ENCODE results near the gene ANKS3. TPM values are rescaled to one million over a fixed set of nuclear protein-coding genes. Genes with fewer than 3 reads are reported as not detected.

The ANKS3 gene
- total and polyA plus RNA-seq, 2 of the 8 experiments (the other 6 are each of a cell fraction or from before 2014, with no cell fraction given) = 15.5 to 23.9 TPM

- H4K91ac ChIP-seq (replicated peaks; ENCODE audit: insufficient read length, low read length) = no peak overlapping the region
- ChIA-PET CTCF (ENCODE audit: partially characterized antibody) (no interaction called here), POLR2A (ENCODE audit: partially characterized antibody) (interaction anchor here (2.9 to 3.2 kb wide), 2 partner anchors 11 to 13 kb away, joined by 16 to 30 read pairs; partner anchors contain the start of genes ANKS3 and DNAAF8)
- no peak overlapping the region for H4K5ac ChIP-seq (ENCODE audit: insufficient read length, low read depth, low read length)
- no peak overlapping the region for H2BK15ac ChIP-seq (ENCODE audit: low read length)
- peaks cover 0 to under 1% of the 10 kb centered on the region in 2 experiments for H4K20me1 ChIP-seq (replicated peaks in 1 of 2; ENCODE audit: control insufficient read depth in 1 of 2, insufficient read depth in 2 of 2, low read length in 2 of 2)
- H3K4me2 ChIP-seq (ENCODE audit: insufficient read depth in 1 of 2, low read depth in 2 of 2, low read length in 2 of 2) = no peak overlapping the region
- no peaks in the 10 kb centered on the region for H3K23me2 ChIP-seq (ENCODE audit: low read depth, low read length)
- no peak overlapping the region for H2AFZ ChIP-seq (ENCODE audit: low read length)
- no peak overlapping the region for H3K56ac ChIP-seq (replicated peaks; ENCODE audit: insufficient read length, low read depth, low read length)
- H2BK5ac ChIP-seq (ENCODE audit: low read depth, low read length) = no peak overlapping the region
- no peak overlapping the region for H2AK5ac ChIP-seq (ENCODE audit: low read depth, low read length)
- H3K4me3 ChIP-seq (ENCODE audit: extremely low read depth in 1 of 4, insufficient read depth in 2 of 4, low read depth in 3 of 4, low read length in 4 of 4) = no peak overlapping the region
- H2BK120ac ChIP-seq (replicated peaks; ENCODE audit: low read depth, low read length) = no peak overlapping the region
- peaks cover 3 to 16% (median 14%) of the 10 kb centered on the region in 4 experiments; a peak in 6 of 8 replicates for H3K36me3 ChIP-seq (ENCODE audit: control insufficient read depth in 2 of 4, insufficient read depth in 4 of 4, low read length in 3 of 4)
- no peaks in the 10 kb centered on the region for H3K79me2 ChIP-seq (ENCODE audit: control insufficient read depth in 1 of 2, insufficient read depth in 2 of 2, low read length in 2 of 2)
- no peak overlapping the region for H3K23ac ChIP-seq (ENCODE audit: insufficient read length)
- no peak overlapping the region for H3K9ac ChIP-seq (replicated peaks in 1 of 4; ENCODE audit: extremely low read depth in 1 of 4, low read depth in 3 of 4, low read length in 3 of 4)
- no peak overlapping the region for H2BK12ac ChIP-seq (ENCODE audit: low read depth, low read length)
- no peak overlapping the region for H3K4ac ChIP-seq (replicated peaks; ENCODE audit: insufficient read length, low read depth, low read length)
- no peak overlapping the region for H3K27ac ChIP-seq (ENCODE audit: low read depth, low read length)
- H3K4me1 ChIP-seq (replicated peaks in 1 of 4; ENCODE audit: control insufficient read depth in 3 of 4, insufficient read depth in 4 of 4, low read length in 3 of 4) = peaks cover 0 to 6% (median 2%) of the 10 kb centered on the region in 4 experiments; a peak in 4 of 7 replicates
- no peak overlapping the region for H3K14ac ChIP-seq (ENCODE audit: insufficient read length)
- H4K8ac ChIP-seq (ENCODE audit: extremely low read depth, insufficient read depth, low read length) = no peak overlapping the region
- no peaks in the 10 kb centered on the region for H3K27me3 ChIP-seq (replicated peaks in 1 of 4; ENCODE audit: control insufficient read depth in 3 of 4, extremely low read depth in 1 of 4, insufficient read depth in 3 of 4, low read length in 3 of 4)
- no peak overlapping the region for H3K18ac ChIP-seq (ENCODE audit: extremely low read depth, low read length)
- H3K79me1 ChIP-seq (ENCODE audit: low read depth, low read length) = no peaks in the 10 kb centered on the region
- FAIRE-seq (no peak), DNase-seq (ENCODE audit: low read depth in 1 of 2, low spot score in 2 of 2) (no peak)
- H3K9me3 ChIP-seq (ENCODE audit: insufficient read depth in 2 of 2, low read depth in 1 of 2, low read length in 1 of 2) = no peaks in the 10 kb centered on the region
- H2BK20ac ChIP-seq (ENCODE audit: low read length) = no peak overlapping the region
- 93% methylated on average over 14 of the region's 16 CpGs; no CpG with 5 or more reads in 1 of the 2 experiments for WGBS, 2 experiments (ENCODE audit: extremely low coverage in 1 of 2, insufficient coverage in 1 of 2, insufficient read length in 1 of 2, insufficient replicate concordance in 2 of 2, low coverage in 1 of 2, low lambda C conversion rate in 2 of 2, missing lambda C conversion rate in 1 of 2)
- no peak for TF ChIP-seq RBBP5 (IDR thresholded peaks at IDR 0.05; ENCODE audit: borderline replicate concordance, low read depth, low read length)
- TF ChIP-seq EGR1 (IDR thresholded peaks at IDR 0.05; ENCODE audit: borderline replicate concordance, low read depth, low read length) = no peak
- no peak for TF ChIP-seq CBX5 (IDR thresholded peaks at IDR 0.05; ENCODE audit: low read depth, low read length)
- TF ChIP-seq SIN3A (conservative IDR thresholded peaks at IDR 0.05 in 1 of 2, IDR thresholded peaks at IDR 0.05 in 1 of 2; ENCODE audit: low read depth in 1 of 2, low read length in 2 of 2) = no peak
- TF ChIP-seq KDM1A (IDR thresholded peaks at IDR 0.05; ENCODE audit: borderline replicate concordance, low read length) = no peak
- TF ChIP-seq CREB1 (IDR thresholded peaks at IDR 0.05) = no peak
- TF ChIP-seq ASH2L (IDR thresholded peaks at IDR 0.05; ENCODE audit: low read length) = no peak
- no peak for TF ChIP-seq EP300 (IDR thresholded peaks at IDR 0.05; ENCODE audit: borderline replicate concordance in 1 of 2, low read depth in 2 of 2, low read length in 2 of 2)
- TF ChIP-seq POLR2A (IDR thresholded peaks at IDR 0.05; ENCODE audit: control extremely low read depth in 1 of 2, low read depth in 2 of 2, low read length in 2 of 2) = no peak
- TF ChIP-seq TAF1 (IDR thresholded peaks at IDR 0.05; ENCODE audit: low read depth, low read length) = no peak
- no peak for TF ChIP-seq POLR2AphosphoS5 (IDR thresholded peaks at IDR 0.05; ENCODE audit: low read depth, low read length)
- no peak for TF ChIP-seq KDM4A (IDR thresholded peaks at IDR 0.05; ENCODE audit: low read depth, low read length, severe bottlenecking)
- TF ChIP-seq E2F6 (IDR thresholded peaks at IDR 0.05) = no peak
These were observed 14.8 kb upstream of the ANKS3 start for GRCh38 chr16:4748682-4749411.

Measured in H1 (cell line).